Stimulated activated CD4-positive, alpha-beta T cell treated with anti-CD3 and anti-CD28 coated beads, TNF-alpha, amount 100 ng/mL, for 1 hour (primary cell): ENCODE data around the gene GLB1L.
"Not testable (repeated sequence)": the region's sequence is repeated elsewhere in the genome, so short reads cannot be mapped to it uniquely, and the experiment has no call there.

ENCODE experiments used
- DNase-seq, 3 donors: peaks; one replicate each; pipeline ENCODE4 v3.0.0-alpha.2; 2020; ENCODE audit warnings: low read depth in 3 of 3, low spot score in 1 of 3

The GLB1L gene

DNA sequence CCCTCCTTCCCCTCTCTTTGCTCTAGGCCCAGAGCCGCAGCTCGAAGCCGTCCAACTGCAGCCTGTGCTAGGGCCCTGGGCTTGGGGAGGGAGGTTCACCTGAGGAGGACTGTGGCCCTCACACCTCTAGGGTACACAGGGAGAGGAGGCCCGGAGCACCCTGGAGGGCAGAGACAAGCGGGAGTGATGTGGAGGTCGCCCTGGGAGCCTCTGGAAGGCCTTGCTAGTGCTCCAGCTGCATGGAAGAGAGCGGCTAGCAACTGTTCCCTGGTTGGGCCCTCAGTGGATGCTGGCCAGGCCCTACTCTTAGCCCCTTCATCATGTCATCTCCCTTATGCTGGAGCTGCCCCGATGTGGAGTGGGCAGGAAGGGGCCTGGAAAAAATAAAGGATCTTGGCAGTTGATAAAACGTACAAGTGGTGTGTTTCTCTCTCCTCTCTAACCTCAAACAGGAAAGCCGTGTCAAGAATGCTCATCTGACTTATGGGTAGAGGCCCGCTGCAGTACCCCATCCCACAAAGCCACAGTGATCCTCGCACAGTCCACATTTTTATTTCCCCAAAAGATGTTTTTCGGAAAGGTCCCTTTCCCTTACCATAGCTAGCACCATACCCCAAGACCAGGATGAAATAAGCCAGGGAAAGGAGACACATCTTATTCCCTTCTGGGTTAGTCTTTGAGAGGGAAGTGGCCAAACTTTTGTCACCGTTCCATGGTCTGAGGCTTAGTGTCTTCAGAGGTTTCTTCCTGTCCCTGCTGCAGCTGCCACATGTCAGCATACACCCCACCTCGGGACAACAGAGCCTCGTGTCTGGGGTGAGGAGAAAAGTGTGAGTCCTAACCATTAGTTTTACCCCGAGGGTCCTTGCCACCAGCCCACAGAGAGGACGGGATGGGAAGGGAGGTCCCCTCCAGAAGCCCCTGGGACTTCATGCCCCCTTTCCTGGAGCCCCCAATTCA lies 35.7 kb downstream of the GLB1L start:
- DNase-seq = no peak

DNA sequence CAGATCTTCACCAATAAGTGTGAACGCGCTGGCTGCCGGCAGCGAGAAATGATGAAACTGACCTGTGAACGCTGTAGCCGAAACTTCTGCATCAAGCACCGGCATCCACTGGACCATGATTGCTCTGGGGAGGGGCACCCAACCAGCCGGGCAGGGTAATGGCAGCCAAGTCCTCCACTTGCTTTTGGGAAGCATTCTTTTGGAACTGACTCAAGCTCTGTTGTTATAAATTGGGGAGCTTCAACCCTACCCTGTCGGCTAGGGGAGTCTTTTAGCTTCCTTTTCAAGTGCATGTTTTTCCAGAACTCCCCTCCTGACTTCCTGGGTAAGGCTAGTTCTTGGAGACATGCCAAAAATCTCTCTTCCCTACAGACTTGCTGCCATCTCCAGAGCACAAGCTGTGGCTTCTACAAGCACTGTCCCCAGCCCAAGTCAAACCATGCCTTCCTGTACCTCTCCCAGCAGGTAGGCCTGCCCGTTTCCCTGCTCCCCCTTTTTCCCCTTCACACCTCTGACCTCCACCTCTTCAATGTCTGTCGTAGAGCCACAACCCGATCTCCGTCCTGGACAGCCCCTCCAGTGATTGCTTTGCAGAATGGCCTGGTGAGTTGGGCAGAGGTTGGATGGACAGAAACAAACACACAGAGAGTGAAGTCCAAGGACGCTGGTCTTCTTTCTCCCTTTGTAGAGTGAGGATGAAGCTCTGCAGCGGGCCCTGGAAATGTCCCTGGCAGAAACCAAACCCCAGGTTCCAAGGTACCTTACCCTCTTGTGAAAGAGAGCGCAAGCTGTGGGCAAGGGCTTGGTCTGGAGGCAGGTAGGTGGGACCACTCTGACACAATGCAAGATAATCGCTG lies 37.1 kb downstream of the GLB1L start:
- DNase-seq = no peak

DNA sequence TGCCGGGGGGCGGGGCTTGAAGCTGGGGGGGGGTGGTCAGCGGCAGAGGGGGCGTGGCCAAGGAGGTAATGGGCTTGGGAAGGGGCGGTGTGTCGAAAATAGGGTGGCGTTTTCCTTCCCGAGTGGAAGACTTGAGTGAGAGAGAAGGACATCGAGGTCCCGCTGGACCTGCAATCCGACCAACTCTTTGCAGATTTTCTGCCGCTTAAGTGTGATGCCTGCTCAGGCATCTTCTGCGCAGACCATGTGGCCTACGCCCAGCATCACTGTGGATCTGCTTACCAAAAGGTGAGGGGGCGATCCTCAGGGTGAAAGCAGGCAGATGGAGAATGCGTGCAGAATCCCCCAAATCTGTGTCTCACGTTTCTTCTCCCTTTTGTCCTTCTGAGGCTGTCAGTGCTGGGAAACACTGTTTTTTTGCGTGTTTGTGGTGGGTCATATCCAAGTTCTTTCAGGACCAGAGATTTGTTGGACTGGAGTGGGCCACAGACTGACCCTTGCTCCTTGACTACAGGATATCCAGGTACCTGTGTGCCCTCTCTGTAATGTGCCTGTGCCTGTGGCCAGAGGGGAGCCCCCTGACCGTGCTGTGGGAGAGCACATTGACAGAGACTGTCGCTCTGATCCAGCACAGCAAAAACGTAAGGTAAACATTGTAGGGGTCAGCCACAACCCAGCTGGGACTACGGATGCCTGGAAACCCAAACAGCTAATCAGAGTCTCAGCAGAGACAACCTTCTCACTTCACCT lies 37.9 kb downstream of the GLB1L start:
- no peak for DNase-seq

DNA sequence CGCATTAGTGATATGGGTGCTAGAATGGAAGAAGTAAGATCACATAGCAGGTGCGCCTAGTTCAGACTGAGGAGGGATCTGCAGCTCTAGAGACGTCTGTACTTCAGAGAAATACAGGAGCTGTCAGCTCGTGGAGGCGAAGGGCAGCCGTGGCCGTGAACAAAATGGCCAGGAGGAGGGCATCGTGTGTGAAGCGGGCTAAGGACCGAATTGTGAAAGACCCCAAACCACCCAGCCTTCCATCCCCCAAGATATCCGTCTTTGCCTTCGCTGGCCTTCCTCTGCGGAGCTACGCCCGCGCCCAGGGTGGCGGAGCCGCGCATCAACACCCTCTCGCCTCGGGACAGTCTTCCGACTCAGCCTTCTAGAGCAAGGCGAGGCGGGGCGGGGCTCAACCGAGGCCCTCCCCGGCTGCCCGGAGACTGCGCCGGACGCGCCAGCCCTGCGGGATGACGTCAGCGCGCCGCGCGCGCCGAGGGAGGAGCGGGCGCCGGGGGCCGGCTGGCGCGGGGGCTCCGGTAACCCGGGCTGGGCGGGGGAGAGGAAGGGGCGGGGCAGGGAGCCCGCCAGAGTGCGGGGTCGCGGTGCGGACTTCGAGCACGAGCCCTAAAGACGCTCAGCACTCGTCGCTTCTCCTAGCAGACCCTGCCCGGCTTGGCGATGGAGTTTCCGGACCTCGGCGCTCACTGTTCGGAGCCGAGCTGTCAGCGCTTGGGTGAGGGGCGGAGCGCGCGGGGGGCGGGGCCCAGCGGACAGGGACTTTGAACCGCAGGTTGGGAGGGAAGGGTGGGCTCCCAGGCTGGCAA lies 38.7 kb downstream of the GLB1L start, which contains the start of gene ZFAND2B:
ZFAND2B (plus strand) TSS at position 455 of the 806 bp plus-strand sequence; CDS start at position 661, 206 bp downstream.
- DNase-seq = peak; percentile 88 to 93 (median 92)

DNA sequence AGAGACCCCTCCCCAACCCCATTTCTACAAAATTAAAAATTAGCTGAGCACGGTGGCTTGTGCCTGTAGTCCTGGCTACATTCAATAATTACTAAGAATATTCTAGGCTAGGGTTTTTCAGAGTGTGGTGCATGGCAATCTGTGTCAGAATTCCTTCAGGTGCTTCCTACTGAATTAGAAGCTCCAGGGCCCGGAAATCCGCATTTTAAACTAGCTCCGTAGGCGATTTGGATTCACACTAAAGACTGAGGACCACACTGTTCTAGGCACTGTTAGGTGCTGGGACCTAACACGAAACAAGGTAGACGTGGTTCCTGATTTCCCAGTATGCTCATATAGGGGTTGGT lies 39.3 kb downstream of the GLB1L start:
- DNase-seq = no peak

DNA sequence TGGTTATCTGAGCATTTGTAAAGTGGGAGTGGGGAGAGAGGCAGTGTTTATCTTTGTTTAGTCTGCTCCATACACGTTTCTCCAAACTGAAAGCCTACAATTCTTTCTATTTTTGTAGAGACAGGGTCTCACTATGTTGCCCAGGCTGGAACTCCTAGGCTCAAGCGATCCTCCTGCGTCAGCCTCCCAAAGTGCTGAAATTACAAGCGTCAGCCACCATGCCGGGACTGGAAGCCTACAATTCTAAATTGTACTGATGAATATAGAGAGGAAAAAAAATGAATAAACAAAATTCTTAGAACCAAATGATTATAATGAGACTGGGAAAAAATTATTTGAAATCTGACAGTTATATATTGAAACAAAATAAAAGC lies 40.1 kb downstream of the GLB1L start:
- no peak for DNase-seq

DNA sequence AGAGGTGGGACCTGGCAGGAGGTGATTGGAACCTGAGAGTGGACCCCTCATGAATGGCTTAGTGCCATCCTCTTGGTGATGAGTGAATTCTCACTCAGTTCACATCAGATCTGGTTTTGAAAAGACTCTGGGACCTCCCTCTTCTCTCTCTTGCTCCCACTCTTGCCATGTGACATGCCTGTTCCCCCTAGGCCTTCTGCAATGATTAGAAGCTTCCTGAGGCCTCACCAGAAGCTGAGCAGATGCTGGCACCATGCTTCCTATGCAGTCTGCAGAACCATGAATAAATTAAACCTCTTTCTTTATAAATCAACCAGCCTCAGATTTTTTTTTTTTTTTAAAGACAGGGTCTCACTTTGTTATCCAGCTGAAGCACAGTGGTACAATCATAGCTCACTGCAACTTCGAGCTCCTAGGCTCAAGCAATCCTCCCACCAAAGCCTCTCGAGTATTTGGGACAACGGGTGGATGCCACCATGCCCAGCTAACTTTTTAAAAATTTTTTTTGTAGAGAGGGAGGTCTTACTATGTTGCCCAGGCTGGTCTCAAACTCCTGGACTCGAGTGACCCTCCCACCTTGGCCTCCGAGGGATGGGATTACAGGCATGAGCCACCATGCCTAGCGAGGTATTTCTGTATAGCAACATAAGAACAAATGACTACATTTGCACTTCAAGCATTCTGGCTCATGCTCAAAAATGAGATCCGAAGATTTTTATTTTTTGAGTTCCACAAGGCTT lies 40.6 kb downstream of the GLB1L start:
- DNase-seq = no peak

DNA sequence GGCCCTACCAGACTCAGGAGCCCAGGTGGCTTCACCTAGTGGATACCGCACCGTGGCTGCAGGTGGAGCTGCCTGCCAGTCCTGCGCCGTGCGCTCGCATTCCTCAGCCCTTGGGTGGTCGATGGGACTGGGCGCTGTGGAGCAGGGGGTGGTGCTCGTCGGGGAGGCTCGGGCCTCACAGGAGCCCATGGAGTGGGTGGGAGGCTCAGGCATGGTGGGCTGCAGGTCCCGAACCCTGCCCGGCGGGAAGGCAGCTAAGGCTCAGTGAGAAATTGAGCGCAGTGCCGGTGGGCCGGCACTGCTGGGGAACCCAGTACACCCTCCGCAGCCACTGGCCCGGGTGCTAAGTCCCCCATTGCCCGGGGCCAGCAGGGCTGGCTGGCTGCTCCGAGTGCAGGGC lies 43.9 kb downstream of the GLB1L start:
- DNase-seq = not testable (repeated sequence)

DNA sequence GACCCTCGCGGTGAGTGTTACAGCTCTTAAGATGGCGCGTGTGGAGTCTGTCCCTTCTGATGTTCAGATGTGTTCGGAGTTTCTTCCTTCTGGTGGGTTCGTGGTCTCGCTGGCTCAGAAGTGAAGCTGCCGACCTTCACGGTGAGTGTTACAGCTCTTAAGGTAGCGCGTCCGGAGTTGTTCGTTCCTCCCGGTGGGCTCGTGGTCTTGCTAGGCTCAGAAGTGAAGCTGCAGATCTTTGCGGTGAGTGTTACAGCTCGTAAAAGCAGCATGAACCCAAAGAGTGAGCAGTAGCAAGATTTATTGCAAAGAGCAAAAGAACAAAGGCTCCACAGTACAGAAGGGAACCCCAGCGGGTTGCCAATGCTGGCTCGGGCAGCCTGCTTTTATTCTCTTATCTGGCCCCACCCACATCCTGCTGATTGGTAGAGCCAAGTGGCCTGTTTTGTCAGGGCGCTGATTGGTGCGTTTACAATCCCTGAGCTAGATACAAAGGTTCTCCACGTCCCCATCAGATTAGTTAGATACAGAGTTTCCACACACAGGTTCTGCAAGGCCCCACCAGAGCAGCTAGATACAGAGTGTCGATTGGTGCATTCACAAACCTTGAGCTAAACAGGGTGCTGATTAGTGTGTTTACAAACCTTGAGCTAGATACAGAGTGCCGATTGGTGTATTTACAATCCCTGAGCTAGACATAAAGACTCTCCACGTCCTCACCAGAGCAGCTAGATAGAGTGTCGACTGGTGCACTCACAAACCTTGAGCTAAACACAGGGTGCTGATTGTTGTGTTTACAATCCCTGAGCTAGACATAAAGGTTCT lies 44.5 kb downstream of the GLB1L start:
- DNase-seq = not testable (repeated sequence)

DNA sequence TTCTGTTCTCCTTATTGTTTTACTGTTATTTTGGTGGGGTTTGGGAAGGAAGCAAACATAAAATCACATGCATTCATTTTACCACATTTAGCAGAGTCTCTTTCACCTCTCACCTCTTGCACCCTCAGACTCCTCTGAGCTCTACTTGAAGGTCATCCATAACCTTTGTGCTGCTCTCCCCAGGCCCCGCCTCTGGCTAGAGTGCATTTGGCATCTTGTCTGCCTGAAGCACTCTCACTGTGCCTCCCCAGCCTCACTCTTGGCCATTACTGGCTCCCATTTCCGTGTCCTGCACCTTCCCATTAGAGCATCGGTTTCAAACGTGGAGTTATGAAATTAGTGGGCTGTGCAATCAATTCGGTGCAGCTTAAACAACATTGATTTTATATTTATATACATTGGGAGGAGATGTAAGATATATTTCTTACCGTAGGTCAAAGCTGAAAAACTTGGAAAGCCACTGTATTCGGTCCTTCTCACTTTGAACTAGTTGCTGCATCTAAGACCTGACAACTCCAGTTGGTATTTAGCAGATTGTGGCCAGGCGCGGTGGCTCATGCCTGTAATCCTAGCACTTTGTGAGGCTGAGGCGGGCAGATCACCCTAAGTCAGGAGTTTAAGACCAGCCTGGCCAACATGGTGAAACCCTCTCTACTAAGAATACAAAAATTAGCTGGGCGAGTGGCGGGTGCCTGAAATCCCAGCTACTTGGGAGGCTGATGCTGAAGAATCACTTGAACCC lies 45.6 kb downstream of the GLB1L start:
- DNase-seq = no peak

DNA sequence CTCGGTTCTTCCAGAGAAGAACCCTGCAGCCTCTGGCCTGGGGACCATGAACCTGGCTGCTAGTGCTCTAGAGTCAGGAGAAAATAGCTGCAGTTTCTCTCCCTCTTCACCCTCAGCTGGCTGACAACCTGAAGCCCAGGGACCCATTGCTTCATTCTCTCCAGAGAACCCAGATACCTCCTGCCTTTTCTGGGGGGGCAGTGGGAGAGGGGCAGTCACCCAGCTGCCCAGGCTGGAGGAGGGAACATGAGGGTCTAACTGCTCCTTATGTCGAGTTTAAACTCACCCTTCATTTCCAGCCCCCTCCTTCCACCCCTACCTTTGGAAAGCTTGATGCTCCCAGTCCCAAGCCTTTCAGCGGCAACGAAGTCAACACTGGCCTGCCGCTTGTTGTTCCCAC lies 46.3 kb downstream of the GLB1L start:
- DNase-seq = no peak

DNA sequence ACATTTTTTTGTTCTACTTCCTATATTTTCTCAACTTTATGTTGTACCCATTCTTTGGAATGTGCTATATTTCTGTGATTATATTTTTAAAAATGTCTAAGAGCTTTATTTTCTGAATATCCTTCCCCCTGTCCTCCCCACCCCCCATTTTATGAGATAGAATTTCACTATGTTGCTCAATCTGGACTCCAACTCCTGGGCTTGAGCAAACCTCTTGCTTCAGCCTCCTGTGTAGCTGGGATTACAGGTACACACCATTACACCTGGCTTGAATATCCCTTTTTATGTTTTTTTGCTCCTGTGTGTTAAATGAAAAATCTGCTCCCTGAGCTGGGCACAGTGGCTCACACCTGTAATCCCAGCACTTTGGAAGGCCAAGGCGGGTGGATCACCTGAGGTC lies 47.9 kb downstream of the GLB1L start:
- no peak for DNase-seq

DNA sequence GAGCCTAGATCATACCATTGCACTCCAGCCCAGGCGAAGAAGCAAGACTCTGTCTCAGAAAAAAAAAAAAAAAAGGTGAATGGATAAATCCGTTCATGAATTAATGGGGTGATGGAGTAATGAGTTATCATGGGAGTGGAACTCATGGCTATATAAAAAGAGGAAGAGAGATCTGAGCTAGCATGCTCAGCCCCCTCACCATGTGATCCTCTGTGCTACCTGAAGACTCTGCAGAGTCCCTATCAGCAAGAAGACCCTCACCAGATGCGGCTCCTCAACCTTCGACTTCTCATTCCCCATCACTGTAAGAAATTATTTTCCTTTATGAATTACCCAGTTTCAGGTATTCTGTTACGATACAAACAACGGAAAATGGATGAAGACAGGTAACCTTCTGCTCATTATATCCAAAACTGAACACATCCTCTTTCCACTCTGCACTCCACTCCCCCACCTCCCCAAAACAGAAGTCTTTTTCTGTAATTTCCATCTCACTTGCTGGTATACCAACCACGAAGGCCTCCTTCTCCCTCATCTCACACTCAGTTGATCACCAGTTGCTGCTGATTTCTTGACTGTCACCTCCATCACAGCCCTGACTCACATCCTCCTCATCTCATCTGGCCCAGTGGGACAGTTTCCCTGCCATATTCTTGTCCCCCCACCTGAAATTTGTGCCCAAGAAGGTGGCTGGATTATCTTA lies 58.3 kb downstream of the GLB1L start:
- DNase-seq = no peak
